Activated naive CD4-positive, alpha-beta T cell treated with Interleukin-2 at 50 U/mL for 16 hours (primary cell): ENCODE results near the gene YWHAE.
A peak's percentile ranks its signal among the peaks of the same experiment; 100 is the strongest.
"Not testable (repeated sequence)": the region's sequence is repeated elsewhere in the genome, so short reads cannot be mapped to it uniquely, and the experiment has no call there.

Source experiments
- DNase-seq: peaks from one replicate; pipeline ENCODE4 v3.0.0-alpha.2; 2020

YWHAE gene

GRCh38 chr17:1399679-1400512 is at the start of gene YWHAE:
YWHAE (minus strand) TSS chr17:1400222; CDS start chr17:1400110, 112 bp downstream.
- DNase-seq, result peak; percentile 98

- no peak for DNase-seq
Observed at GRCh38 chr17:1449412-1449967, 49.5 kb upstream of the YWHAE start.

- no peak for DNase-seq
Observed at GRCh38 chr17:1447052-1447451, 47.0 kb upstream of the YWHAE start.

- no peak for DNase-seq
Observed at GRCh38 chr17:1446201-1446600, 46.2 kb upstream of the YWHAE start.

GRCh38 chr17:1445695-1446094 is 45.7 kb upstream of the YWHAE start:
- DNase-seq, result not testable (repeated sequence)

GRCh38 chr17:1442721-1443120 is 42.7 kb upstream of the YWHAE start:
- not testable (repeated sequence) for DNase-seq

GRCh38 chr17:1442187-1442586 is 42.2 kb upstream of the YWHAE start:
- no peak for DNase-seq

GRCh38 chr17:1440921-1441320 is 40.9 kb upstream of the YWHAE start:
- no peak for DNase-seq

- DNase-seq, result no peak
Observed at GRCh38 chr17:1438593-1439083, 38.6 kb upstream of the YWHAE start.

GRCh38 chr17:1435326-1435725 is 35.3 kb upstream of the YWHAE start:
- no peak for DNase-seq

GRCh38 chr17:1434150-1434549 is 34.1 kb upstream of the YWHAE start:
- DNase-seq, result no peak

- no peak for DNase-seq
Observed at GRCh38 chr17:1431631-1432104, 31.6 kb upstream of the YWHAE start.

- no peak for DNase-seq
Observed at GRCh38 chr17:1423456-1424135, 23.6 kb upstream of the YWHAE start.

- no peak for DNase-seq
Observed at GRCh38 chr17:1422885-1423284, 22.9 kb upstream of the YWHAE start.

- no peak for DNase-seq
Observed at GRCh38 chr17:1421470-1421869, 21.4 kb upstream of the YWHAE start.

- DNase-seq, result no peak
Observed at GRCh38 chr17:1420981-1421380, 21.0 kb upstream of the YWHAE start.

GRCh38 chr17:1420163-1420562 is 20.1 kb upstream of the YWHAE start:
- DNase-seq, result no peak

GRCh38 chr17:1418476-1418875 is 18.5 kb upstream of the YWHAE start:
- not testable (repeated sequence) for DNase-seq

GRCh38 chr17:1416414-1416813 is 16.4 kb upstream of the YWHAE start:
- no peak for DNase-seq

- no peak for DNase-seq
Observed at GRCh38 chr17:1414634-1415033, 14.6 kb upstream of the YWHAE start.

GRCh38 chr17:1414001-1414574 is 14.1 kb upstream of the YWHAE start:
- no peak for DNase-seq

GRCh38 chr17:1413281-1413791 is 13.3 kb upstream of the YWHAE start:
- DNase-seq, result no peak
